ENCODE data around the gene RNF41.

Gene RNF41

DNA sequence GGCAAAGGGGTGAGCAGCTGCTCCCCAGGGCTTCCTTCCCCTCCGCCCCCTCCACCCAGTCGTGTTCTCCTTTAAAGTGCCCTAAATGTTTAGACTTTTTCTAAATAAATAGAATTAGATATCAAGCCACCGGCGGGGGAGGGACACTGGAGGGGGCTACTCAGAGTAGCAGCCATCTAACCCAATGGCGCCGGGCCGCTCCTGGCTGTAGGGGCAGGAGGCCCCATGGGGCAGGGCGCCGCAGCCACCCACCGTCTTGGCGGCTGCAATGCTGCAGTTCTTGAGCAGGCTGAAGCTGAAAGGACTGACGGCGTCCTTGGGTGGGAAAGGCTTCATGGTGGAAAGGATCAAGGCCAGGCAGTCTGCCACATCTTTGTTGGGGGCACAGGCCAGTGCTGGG lies 21.3 kb upstream of the RNF41 start:
- Histone ChIP-seq H3K4ac (ENCODE audit: low read depth, low read length) (no peak overlapping the region), H3K4me2 (ENCODE audit: low read length) (no peak overlapping the region), H3K79me1 (ENCODE audit: low read length) (no peaks in the 10 kb centered on the region), H4K8ac (ENCODE audit: low read depth, low read length) (no peak overlapping the region), H3K56ac (ENCODE audit: low read length) (no peak overlapping the region), H3K4me3 (ENCODE audit: low read length) (no peak overlapping the region), H2AK5ac (ENCODE audit: low read length) (no peak overlapping the region), H3K4me1 (ENCODE audit: control insufficient read depth, low read depth, low read length) (no peaks in the 10 kb centered on the region), H2BK5ac (ENCODE audit: low read length) (no peak overlapping the region), H3K23ac (ENCODE audit: low read length) (no peak overlapping the region), H3K9ac (ENCODE audit: low read length) (no peak overlapping the region), H2BK15ac (replicated peaks; ENCODE audit: low read depth) (no peak overlapping the region), H3K27ac (ENCODE audit: low read depth, low read length) (no peak overlapping the region), H3K27me3 (ENCODE audit: insufficient read depth, low read length, poor library complexity) (no peaks in the 10 kb centered on the region), H3K36me3 (ENCODE audit: control insufficient read depth, insufficient read depth, low read length) (peaks cover 25% of the 10 kb centered on the region), H3K18ac (ENCODE audit: low read length) (no peak overlapping the region), H3K79me2 (ENCODE audit: control insufficient read depth, insufficient read depth, low read length) (no peaks in the 10 kb centered on the region), H4K5ac (ENCODE audit: low read length) (no peak overlapping the region), H2BK120ac (ENCODE audit: low read depth, low read length) (no peak overlapping the region)
- no CpG with 5 or more reads among the region's 13 CpGs for WGBS (ENCODE audit: extremely low coverage, insufficient coverage, low lambda C conversion rate)
- DNase-seq: no peak

DNA sequence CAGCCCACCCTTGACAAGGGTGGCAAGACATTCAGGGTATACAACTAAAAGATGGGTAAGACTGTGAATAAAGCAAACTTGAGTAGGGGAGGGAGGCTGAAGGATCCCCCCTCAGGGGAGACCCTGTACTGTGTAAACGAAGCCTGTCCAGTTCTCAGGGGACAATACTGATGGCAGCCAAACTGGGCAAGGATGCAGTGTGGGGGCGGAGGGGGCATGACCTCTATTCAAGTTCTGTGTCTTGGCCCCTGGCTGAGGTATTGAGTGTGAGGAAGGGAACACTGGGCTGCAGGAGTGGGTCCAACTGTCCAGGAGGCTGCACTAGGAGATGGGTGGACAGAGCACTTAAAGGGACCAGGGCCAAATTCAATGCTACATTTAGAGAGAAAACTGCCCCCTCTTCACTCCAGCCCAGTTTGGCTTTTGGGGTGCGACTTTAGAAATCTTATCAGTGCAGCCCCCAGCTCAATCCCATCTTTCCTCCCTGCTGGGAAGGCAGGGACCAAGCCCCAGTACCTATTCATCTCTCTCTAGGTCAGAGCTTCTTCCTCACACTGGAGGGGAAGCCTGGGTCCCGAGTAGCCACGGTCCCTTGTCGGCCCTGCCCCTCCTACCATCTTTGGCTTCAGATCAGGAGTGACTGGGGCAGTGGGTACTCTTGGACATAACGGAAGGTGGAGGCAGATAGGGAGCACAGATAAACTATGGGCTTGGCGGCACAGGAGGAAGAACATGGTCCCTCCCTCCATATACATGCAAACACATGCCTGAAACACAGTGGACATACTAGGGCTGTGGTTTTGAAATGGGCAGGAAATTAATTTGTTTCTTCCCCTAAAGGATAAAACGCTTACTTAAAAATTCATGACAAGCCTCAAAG lies 19.9 kb upstream of the RNF41 start:
- H3K56ac ChIP-seq (ENCODE audit: low read length): no peak overlapping the region
- H3K79me2 ChIP-seq (ENCODE audit: control insufficient read depth, insufficient read depth, low read length): no peaks in the 10 kb centered on the region
- H3K9ac ChIP-seq (ENCODE audit: low read length): no peak overlapping the region
- H3K4me1 ChIP-seq (ENCODE audit: control insufficient read depth, low read depth, low read length): no peaks in the 10 kb centered on the region
- H3K4ac ChIP-seq (ENCODE audit: low read depth, low read length): no peak overlapping the region
- no CpG with 5 or more reads among the region's 9 CpGs for WGBS (ENCODE audit: extremely low coverage, insufficient coverage, low lambda C conversion rate)
- no peak overlapping the region for H3K23ac ChIP-seq (ENCODE audit: low read length)
- no peak overlapping the region for H2BK5ac ChIP-seq (ENCODE audit: low read length)
- H3K36me3 ChIP-seq (ENCODE audit: control insufficient read depth, insufficient read depth, low read length): peaks cover 21% of the 10 kb centered on the region
- H4K5ac ChIP-seq (ENCODE audit: low read length): no peak overlapping the region
- no peak overlapping the region for H3K4me3 ChIP-seq (ENCODE audit: low read length)
- no peak overlapping the region for H2BK120ac ChIP-seq (ENCODE audit: low read depth, low read length)
- H2BK15ac ChIP-seq (replicated peaks; ENCODE audit: low read depth): no peak overlapping the region
- H3K4me2 ChIP-seq (ENCODE audit: low read length): no peak overlapping the region
- H3K79me1 ChIP-seq (ENCODE audit: low read length): no peaks in the 10 kb centered on the region
- H3K27ac ChIP-seq (ENCODE audit: low read depth, low read length): no peak overlapping the region
- DNase-seq: no peak
- no peak overlapping the region for H4K8ac ChIP-seq (ENCODE audit: low read depth, low read length)
- no peaks in the 10 kb centered on the region for H3K27me3 ChIP-seq (ENCODE audit: insufficient read depth, low read length, poor library complexity)
- no peak overlapping the region for H3K18ac ChIP-seq (ENCODE audit: low read length)
- H2AK5ac ChIP-seq (ENCODE audit: low read length): no peak overlapping the region

DNA sequence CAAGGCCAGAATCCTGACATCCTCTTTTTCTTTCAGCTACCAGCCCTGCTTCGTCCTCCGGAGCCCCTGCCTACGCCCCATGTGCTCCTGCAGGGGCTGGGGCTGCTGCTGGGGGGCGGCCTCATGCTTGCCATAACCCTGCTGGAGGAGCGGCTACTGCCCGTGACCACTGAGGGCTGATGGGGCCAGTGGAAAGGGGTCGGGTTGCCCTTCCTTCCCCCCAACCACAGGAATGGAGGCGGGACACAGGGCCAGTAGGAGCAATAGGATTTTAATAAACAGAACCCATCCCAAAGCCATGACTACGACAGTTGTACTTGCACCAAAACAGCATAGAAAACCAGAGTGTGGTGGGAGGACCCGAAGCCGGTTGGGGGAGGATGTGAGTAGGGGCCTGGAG lies 15.8 kb upstream of the RNF41 start:
- H4K5ac ChIP-seq (ENCODE audit: low read length): no peak overlapping the region
- H3K9ac ChIP-seq (ENCODE audit: low read length): no peak overlapping the region
- H3K79me1 ChIP-seq (ENCODE audit: low read length): no peaks in the 10 kb centered on the region
- H3K79me2 ChIP-seq (ENCODE audit: control insufficient read depth, insufficient read depth, low read length): no peaks in the 10 kb centered on the region
- no peaks in the 10 kb centered on the region for H3K36me3 ChIP-seq (ENCODE audit: control insufficient read depth, insufficient read depth, low read length)
- H2BK15ac ChIP-seq (replicated peaks; ENCODE audit: low read depth): no peak overlapping the region
- WGBS (ENCODE audit: extremely low coverage, insufficient coverage, low lambda C conversion rate): no CpG with 5 or more reads among the region's 11 CpGs
- no peak overlapping the region for H2BK5ac ChIP-seq (ENCODE audit: low read length)
- DNase-seq: peak; percentile 23
- H3K4me3 ChIP-seq (ENCODE audit: low read length): no peak overlapping the region
- H3K4me2 ChIP-seq (ENCODE audit: low read length): no peak overlapping the region
- H2AK5ac ChIP-seq (ENCODE audit: low read length): no peak overlapping the region
- no peak overlapping the region for H3K23ac ChIP-seq (ENCODE audit: low read length)
- H3K27ac ChIP-seq (ENCODE audit: low read depth, low read length): no peak overlapping the region
- H3K27me3 ChIP-seq (ENCODE audit: insufficient read depth, low read length, poor library complexity): no peaks in the 10 kb centered on the region
- no peak overlapping the region for H3K56ac ChIP-seq (ENCODE audit: low read length)
- H2BK120ac ChIP-seq (ENCODE audit: low read depth, low read length): no peak overlapping the region
- H3K4me1 ChIP-seq (ENCODE audit: control insufficient read depth, low read depth, low read length): no peaks in the 10 kb centered on the region
- no peak overlapping the region for H3K4ac ChIP-seq (ENCODE audit: low read depth, low read length)
- no peak overlapping the region for H4K8ac ChIP-seq (ENCODE audit: low read depth, low read length)
- no peak overlapping the region for H3K18ac ChIP-seq (ENCODE audit: low read length)

DNA sequence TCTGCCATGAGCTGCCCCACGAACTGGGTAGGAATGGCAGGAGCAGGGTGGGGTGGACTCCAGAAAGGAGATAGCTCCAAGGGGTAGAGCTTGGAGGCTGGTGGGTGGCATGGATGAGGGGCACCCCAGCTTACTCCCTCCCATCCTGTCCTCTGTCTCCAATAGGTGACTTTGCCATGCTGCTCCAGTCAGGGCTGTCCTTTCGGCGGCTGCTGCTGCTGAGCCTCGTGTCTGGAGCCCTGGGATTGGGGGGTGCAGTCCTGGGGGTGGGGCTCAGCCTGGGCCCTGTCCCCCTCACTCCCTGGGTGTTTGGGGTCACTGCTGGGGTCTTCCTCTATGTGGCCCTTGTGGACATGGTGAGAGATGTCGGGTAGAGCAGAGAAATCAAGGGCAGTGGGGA lies 15.3 kb upstream of the RNF41 start:
- Histone ChIP-seq H3K36me3 (ENCODE audit: control insufficient read depth, insufficient read depth, low read length) (no peaks in the 10 kb centered on the region), H2BK120ac (ENCODE audit: low read depth, low read length) (no peak overlapping the region)
- no peak for DNase-seq

DNA sequence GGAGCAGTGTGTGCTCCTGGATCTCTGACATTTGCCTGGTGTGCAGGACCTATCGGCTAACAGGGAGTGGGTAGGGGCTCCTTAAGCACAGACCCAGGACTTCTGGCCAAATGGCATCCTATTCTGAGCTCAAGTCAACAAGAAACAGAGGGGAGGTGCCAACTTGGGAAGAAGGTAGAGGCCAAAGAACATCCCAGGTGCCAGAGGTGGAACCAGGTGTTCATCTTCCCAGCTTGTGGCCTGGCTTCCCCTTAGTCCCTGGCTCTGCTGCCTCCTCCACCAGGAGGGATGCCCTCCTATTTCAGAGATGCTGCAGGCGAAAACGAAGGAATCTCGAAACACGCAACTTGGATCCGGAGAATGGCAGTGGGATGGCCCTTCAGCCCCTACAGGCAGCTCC lies 14.4 kb upstream of the RNF41 start:
- Histone ChIP-seq H3K79me2 (ENCODE audit: control insufficient read depth, insufficient read depth, low read length) (no peaks in the 10 kb centered on the region), H2BK5ac (ENCODE audit: low read length) (no peak overlapping the region), H3K4me2 (ENCODE audit: low read length) (no peak overlapping the region), H4K5ac (ENCODE audit: low read length) (no peak overlapping the region), H3K4me1 (ENCODE audit: control insufficient read depth, low read depth, low read length) (no peaks in the 10 kb centered on the region), H3K27me3 (ENCODE audit: insufficient read depth, low read length, poor library complexity) (no peaks in the 10 kb centered on the region), H3K18ac (ENCODE audit: low read length) (no peak overlapping the region), H3K56ac (ENCODE audit: low read length) (no peak overlapping the region), H3K79me1 (ENCODE audit: low read length) (no peaks in the 10 kb centered on the region), H2AK5ac (ENCODE audit: low read length) (no peak overlapping the region), H3K23ac (ENCODE audit: low read length) (no peak overlapping the region), H4K8ac (ENCODE audit: low read depth, low read length) (no peak overlapping the region), H3K4me3 (ENCODE audit: low read length) (no peak overlapping the region), H3K36me3 (ENCODE audit: control insufficient read depth, insufficient read depth, low read length) (no peaks in the 10 kb centered on the region), H3K4ac (ENCODE audit: low read depth, low read length) (no peak overlapping the region), H2BK120ac (ENCODE audit: low read depth, low read length) (no peak overlapping the region), H3K27ac (ENCODE audit: low read depth, low read length) (no peak overlapping the region), H2BK15ac (replicated peaks; ENCODE audit: low read depth) (no peak overlapping the region), H3K9ac (ENCODE audit: low read length) (no peak overlapping the region)
- no peak for DNase-seq
- no CpG with 5 or more reads among the region's 6 CpGs for WGBS (ENCODE audit: extremely low coverage, insufficient coverage, low lambda C conversion rate)

More for the DNA sequence above, 15.3 kb upstream of the RNF41 start:
- H3K4ac ChIP-seq (ENCODE audit: low read depth, low read length): no peak overlapping the region
- no peak overlapping the region for H3K9ac ChIP-seq (ENCODE audit: low read length)
- no peak overlapping the region for H3K23ac ChIP-seq (ENCODE audit: low read length)
- H4K8ac ChIP-seq (ENCODE audit: low read depth, low read length): no peak overlapping the region
- H3K79me2 ChIP-seq (ENCODE audit: control insufficient read depth, insufficient read depth, low read length): no peaks in the 10 kb centered on the region
- H3K79me1 ChIP-seq (ENCODE audit: low read length): no peaks in the 10 kb centered on the region
- H3K27ac ChIP-seq (ENCODE audit: low read depth, low read length): no peak overlapping the region
- H2AK5ac ChIP-seq (ENCODE audit: low read length): no peak overlapping the region
- no peaks in the 10 kb centered on the region for H3K4me1 ChIP-seq (ENCODE audit: control insufficient read depth, low read depth, low read length)
- H3K56ac ChIP-seq (ENCODE audit: low read length): no peak overlapping the region
- H4K5ac ChIP-seq (ENCODE audit: low read length): no peak overlapping the region
- WGBS (ENCODE audit: extremely low coverage, insufficient coverage, low lambda C conversion rate): no CpG with 5 or more reads among the region's 5 CpGs
- H3K4me3 ChIP-seq (ENCODE audit: low read length): no peak overlapping the region
- H2BK5ac ChIP-seq (ENCODE audit: low read length): no peak overlapping the region
- no peak overlapping the region for H3K4me2 ChIP-seq (ENCODE audit: low read length)
- H2BK15ac ChIP-seq (replicated peaks; ENCODE audit: low read depth): no peak overlapping the region
- H3K27me3 ChIP-seq (ENCODE audit: insufficient read depth, low read length, poor library complexity): no peaks in the 10 kb centered on the region
- H3K18ac ChIP-seq (ENCODE audit: low read length): no peak overlapping the region

Measured in mesendoderm (in vitro differentiated cells).